Caki2 (cell line): ENCODE data around the gene SLC25A30. TPM values are rescaled to one million over a fixed set of nuclear protein-coding genes. Genes with fewer than 3 reads are reported as not detected.
"Not testable (repeated sequence)": the region's sequence is repeated elsewhere in the genome, so short reads cannot be mapped to it uniquely, and the experiment has no call there.

ENCODE experiments used
- DNase-seq: peaks from one replicate; pipeline ENCODE4 v3.0.0-alpha.2; 2015; ENCODE audit warnings: low read depth
- in situ Hi-C: cut with HindIII; loops from 2 replicates; pipeline ENCODE4 v1.10.0; 2016; ENCODE audit warnings: low sequenced_read_pairs, low pct_unique_long_range_greater_than_20kb, mixed read lengths
- total RNA-seq: library from RNA; depleted of rRNA; stranded (reverse); fragments of >200 nt; shearing (Covaris generic); gene quantifications from 2 replicates; pipeline ENCODE4 v1.2.3, GENCODE V29; 2014; ENCODE audit warnings: low replicate concordance; rRNA removed

Gene SLC25A30
- total RNA-seq, 1 experiment from 2014 or later, result 6.0 TPM

GRCh38 chr13:45344064-45344463 is 74.1 kb downstream of the SLC25A30 start:
- in situ Hi-C loops, DNase-seq: not testable (repeated sequence)

Other genes starting within 250 kb of the SLC25A30 start
- 2.2 and 5.0 TPM in 2 replicates for gene KCTD4, start 217.3 kb downstream of the SLC25A30 start, total RNA-seq
- 671 and 779 TPM in 2 replicates for gene TPT1, start 77.2 kb downstream of the SLC25A30 start, total RNA-seq
- 11.1 and 12.4 TPM in 2 replicates for gene COG3, start 46.6 kb upstream of the SLC25A30 start, total RNA-seq
- gene ERICH6B, start 197.4 kb upstream of the SLC25A30 start, total RNA-seq, result not detected in 2 replicates